GM12878 (cell line): ENCODE data around the gene RHOG. TPM values are rescaled to one million over a fixed set of nuclear protein-coding genes. Genes with fewer than 3 reads are reported as not detected.

Experiments used
- ATAC-seq: fragments of 200-7000 bp; cut with Tn5 transposase; 3 replicates; pipeline ENCODE4 v1.9.1; 2020; ENCODE audit warnings: mild to moderate bottlenecking, moderate library complexity
- BruUV-seq: library from RNA; stranded (reverse); fragments of 400-500 nt; replicated peaks from 2 replicates; lab custom pipeline; 2021; lab: Mats Ljungman, UMichigan
- CTCF ChIA-PET: fragments of 300-600 bp; sonication (Branson Sonifier 250); formaldehyde crosslinking; extraction: SDS; loops from one replicate; lab custom pipeline; 2021; ENCODE audit warnings: inconsistent platforms; lab: Yijun Ruan, JAX
- POLR2A ChIA-PET: fragments of 350-600 bp; formaldehyde crosslinking; extraction: SDS; loops from one replicate; lab custom pipeline; 2021; ENCODE audit warnings: inconsistent platforms; lab: Charles Lee
- RAD21 ChIA-PET: fragments of 300-600 bp; sonication (Branson Sonifier 250); formaldehyde crosslinking; loops from one replicate; lab custom pipeline; 2023; ENCODE audit warnings: antibody characterized with exemption; ENCODE audit not compliant: unreplicated experiment; lab: Charles Lee
- SMC1A ChIA-PET: fragments of 300-600 bp; sonication (Branson Sonifier 250); formaldehyde crosslinking; loops from one replicate; lab custom pipeline; 2023; ENCODE audit not compliant: unreplicated experiment, uncharacterized antibody; lab: Charles Lee
- DNase-seq: peaks from one replicate; pipeline ENCODE4 v3.0.0-alpha.2; 2011; ENCODE audit warnings: low read depth, low spot score
- FAIRE-seq: peaks from 3 replicates; lab custom pipeline; 2011; peaks lifted over from hg19 to GRCh38; lab: Jason Lieb, UNC
- H2AFZ ChIP-seq: 2 replicates; pipeline ENCODE4 v1.6.0; 2011; ENCODE audit warnings: low read depth, low read length, control low read depth; ENCODE audit not compliant: control insufficient read depth
- H3K27ac ChIP-seq: 2 replicates; pipeline ENCODE4 v1.5.1; 2011; ENCODE audit warnings: control low read depth; ENCODE audit not compliant: control insufficient read depth, insufficient read depth
- H3K27me3 ChIP-seq, 2 experiments: replicated peaks in 1 of 2; 2 replicates each; pipeline versions ENCODE4 v1.6.0 to v1.6.1; 2011; ENCODE audit warnings: low read length in 1 of 2; ENCODE audit not compliant: control insufficient read depth in 2 of 2, insufficient read depth in 2 of 2
- H3K36me3 ChIP-seq, 2 experiments: 2 replicates each; pipeline ENCODE4 v1.5.1; 2011; ENCODE audit warnings: low read length in 1 of 2; ENCODE audit not compliant: control insufficient read depth in 2 of 2, insufficient read depth in 2 of 2
- H3K4me1 ChIP-seq: 2 replicates; pipeline ENCODE4 v1.6.1; 2011; ENCODE audit warnings: mild to moderate bottlenecking, low read length, moderate library complexity, mixed read lengths; ENCODE audit not compliant: control insufficient read depth, insufficient read depth
- H3K4me2 ChIP-seq: 2 replicates; pipeline ENCODE4 v1.6.0; 2011; ENCODE audit warnings: control low read depth; ENCODE audit not compliant: control insufficient read depth, insufficient read depth
- H3K4me3 ChIP-seq: fragments of 200-600 bp; sonication (generic); 2 replicates; pipeline ENCODE4 v1.5.1; 2016
- H3K79me2 ChIP-seq: 2 replicates; pipeline ENCODE4 v1.6.0; 2011; ENCODE audit warnings: low read length; ENCODE audit not compliant: control insufficient read depth, insufficient read depth
- H3K9ac ChIP-seq: 2 replicates; pipeline ENCODE4 v1.8.0; 2011; ENCODE audit warnings: low read length, control low read depth, mixed read lengths; ENCODE audit not compliant: control insufficient read depth, insufficient read depth
- H3K9me3 ChIP-seq: replicated peaks from 3 replicates; pipeline ENCODE4 v1.5.1; 2011; ENCODE audit warnings: mild to moderate bottlenecking, low read length; ENCODE audit not compliant: control insufficient read depth, insufficient read depth
- H4K20me1 ChIP-seq: 2 replicates; pipeline ENCODE4 v1.6.0; 2011; ENCODE audit not compliant: control insufficient read depth, insufficient read depth
- ASH2L ChIP-seq: fragments of 300-600, 200-600 bp; sonication (generic); IDR thresholded peaks from 2 replicates; pipeline ENCODE4 v1.6.1; 2017; ENCODE audit warnings: low read depth, mild to moderate bottlenecking, borderline replicate concordance
- BCL11A ChIP-seq: IDR thresholded peaks from 2 replicates; pipeline ENCODE4 v1.6.1; 2011; ENCODE audit warnings: low read depth, low read length
- BHLHE40 ChIP-seq, 2 experiments: fragments of 450-650 bp in 1 of 2; IDR thresholded peaks; 2 replicates each; pipeline ENCODE4 v1.6.1; 2011 to 2017; ENCODE audit warnings: low read depth in 2 of 2, borderline replicate concordance in 1 of 2, improper control_type of control experiment in 1 of 2, low read length in 1 of 2, mild to moderate bottlenecking in 1 of 2
- DPF2 ChIP-seq: fragments of 450-650 bp; IDR thresholded peaks from 2 replicates; pipeline ENCODE4 v1.6.1; 2017; ENCODE audit warnings: mild to moderate bottlenecking
- EGR1 ChIP-seq, 2 experiments: IDR thresholded peaks; 1 replicate in 1 of 2; 2 replicates in 1 of 2; pipeline ENCODE4 v1.6.1; 2011 to 2012; ENCODE audit warnings: low read depth in 2 of 2, low read length in 2 of 2, borderline replicate concordance in 1 of 2, mild to moderate bottlenecking in 1 of 2, moderate library complexity in 1 of 2
- IKZF1 ChIP-seq: fragments of 450-650 bp; conservative IDR thresholded peaks from 2 replicates; pipeline ENCODE4 v1.6.1; 2017; ENCODE audit warnings: antibody characterized with exemption, mild to moderate bottlenecking
- IKZF2 ChIP-seq, 2 experiments: fragments of 450-650 bp; IDR thresholded peaks; 2 replicates each; pipeline ENCODE4 v1.6.1; 2017; ENCODE audit warnings: mild to moderate bottlenecking in 2 of 2, moderate library complexity in 2 of 2
- IRF4 ChIP-seq: IDR thresholded peaks from 2 replicates; pipeline ENCODE4 v1.6.1; 2011; ENCODE audit warnings: low read depth, low read length
- MEF2A ChIP-seq: IDR thresholded peaks from 2 replicates; pipeline ENCODE4 v1.6.1; 2011; ENCODE audit warnings: low read depth, mild to moderate bottlenecking, low read length, moderate library complexity; ENCODE audit not compliant: insufficient read depth
- MEF2B ChIP-seq: fragments of 450-650 bp; IDR thresholded peaks from 2 replicates; pipeline ENCODE4 v1.6.1; 2018; ENCODE audit warnings: mild to moderate bottlenecking, moderate library complexity; ENCODE audit not compliant: partially characterized antibody, poor library complexity, severe bottlenecking
- MTA2 ChIP-seq: fragments of 450-650 bp; IDR thresholded peaks from 2 replicates; pipeline ENCODE4 v1.6.1; 2016; ENCODE audit warnings: low read depth, mild to moderate bottlenecking, moderate library complexity
- NBN ChIP-seq: fragments of 450-650 bp; IDR thresholded peaks from 2 replicates; pipeline ENCODE4 v1.6.1; 2016
- NR2C2 ChIP-seq: IDR thresholded peaks from 2 replicates; pipeline ENCODE4 v1.6.1; 2011; ENCODE audit warnings: borderline replicate concordance, low read depth; ENCODE audit not compliant: control insufficient read depth, insufficient read length
- NR2F1 ChIP-seq: fragments of 450-650 bp; conservative IDR thresholded peaks from 2 replicates; pipeline ENCODE4 v1.6.1; 2017; ENCODE audit warnings: mild to moderate bottlenecking
- RB1 ChIP-seq: fragments of 450-650 bp; formaldehyde crosslinking; IDR thresholded peaks from 2 replicates; pipeline ENCODE4 v1.6.1; 2017; ENCODE audit warnings: mild to moderate bottlenecking, borderline replicate concordance
- STAT3 ChIP-seq: IDR thresholded peaks from 2 replicates; pipeline ENCODE4 v1.6.1; 2011; ENCODE audit warnings: low read depth, low read length, improper control_type of control experiment
- ZNF622 ChIP-seq: fragments of 450-650 bp; IDR thresholded peaks from 2 replicates; pipeline ENCODE4 v1.6.1; 2017; ENCODE audit warnings: mild to moderate bottlenecking, inconsistent platforms
- WGBS: methylation state at CpG from one replicate; pipeline ENCODE4 v1.1.6; 2016; ENCODE audit warnings: low lambda C conversion rate; ENCODE audit not compliant: insufficient replicate concordance, insufficient coverage; ENCODE audit errors: missing lambda C conversion rate; 5-methylcytosine and 5-hydroxymethylcytosine counted together
- in situ Hi-C: fragments of 300-500 bp; cut with MboI; formaldehyde crosslinking; loops from 9 replicates; pipeline ENCODE4 v1.14.3; 2018; ENCODE audit warnings: mixed read lengths
- intact Hi-C: fragments of 100-400 bp; cut with micrococcal nuclease; formaldehyde crosslinking; loops from one replicate; pipeline ENCODE4 v1.14.2; 2022; ENCODE audit not compliant: unreplicated experiment
- polyA plus RNA-seq, 11 experiments: library from polyadenylated mRNA; depleted of rRNA in 4 of 11; unstranded in 6 of 11; stranded (reverse) in 5 of 11; fragments of >200 nt; fragmentation: Nextera tagmentation in 4 of 11; fragmentation: Illumina TruSeq in 1 of 11; extraction: Ambion mirVana in 4 of 11; extraction: Trizol in 1 of 11; gene quantifications; 1 replicate in 1 of 11; 2 replicates in 10 of 11; pipeline versions ENCODE4 v1.2.1 to v1.2.3, GENCODE V29; 2011 to 2016; ENCODE audit warnings: inconsistent platforms in 2 of 11, missing spikeins in 2 of 11, low read depth in 1 of 11
- total RNA-seq, 4 experiments: library from RNA; depleted of rRNA in 3 of 4; stranded (reverse); fragments of >200 nt in 3 of 4; fragmentation: Illumina TruSeq in 1 of 4; extraction: Trizol in 1 of 4; gene quantifications; 2 replicates each; pipeline versions ENCODE4 v1.2.1 to v1.2.3, GENCODE V29; 2013 to 2021
- TF ChIP-seq, protein P1 (sequence below): fragments of 450-650 bp; IDR thresholded peaks from 2 replicates; pipeline ENCODE4 v1.6.1; 2017; ENCODE audit warnings: mild to moderate bottlenecking
- TF ChIP-seq, protein P2 (sequence below): fragments of 450-650 bp; IDR thresholded peaks from 2 replicates; pipeline ENCODE4 v1.6.1; 2017; ENCODE audit warnings: mild to moderate bottlenecking, moderate library complexity

RHOG gene
- total and polyA plus RNA-seq, 10 of the 15 experiments (the other 5 are each of a cell fraction or from before 2014, with no cell fraction given) = 16.0 to 172 (median 94.8) TPM

DNA sequence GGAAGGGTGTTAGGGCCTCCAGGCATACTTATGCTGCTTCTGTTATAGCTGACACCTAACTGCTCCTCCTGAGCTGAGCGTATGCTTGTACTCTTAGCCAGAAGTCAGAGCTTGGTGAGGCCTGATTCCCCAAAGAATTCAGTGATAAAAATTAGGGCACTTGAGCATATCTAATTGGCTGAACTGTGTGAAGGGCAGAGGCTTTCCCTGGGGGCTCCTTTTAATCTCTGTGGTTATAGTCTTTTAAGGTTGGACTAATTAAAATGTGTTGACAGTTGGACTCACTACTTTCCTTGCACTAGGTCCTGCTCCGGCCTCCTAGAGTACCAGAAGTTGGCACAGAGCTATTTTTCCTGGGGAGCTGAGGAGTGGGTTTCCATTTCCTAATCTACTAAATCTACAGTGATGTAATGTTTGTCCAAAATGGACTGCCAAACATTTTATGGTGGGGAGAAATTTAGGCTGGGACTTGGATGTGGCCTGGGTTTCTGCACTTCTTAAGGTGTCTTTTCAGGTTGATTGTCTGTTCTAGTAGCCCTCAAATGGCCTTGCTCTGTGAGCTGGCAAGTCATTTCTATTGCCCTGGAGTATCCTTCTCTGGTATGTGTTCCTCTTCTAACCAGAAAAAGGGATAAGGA lies 33.1 kb upstream of the RHOG start:
- Histone ChIP-seq H4K20me1 (no peaks in the 10 kb centered on the region), H3K27me3 (no peaks in the 10 kb centered on the region), H3K36me3 (no peaks in the 10 kb centered on the region), H3K27ac (no peak overlapping the region), H3K79me2 (peaks cover 83% of the 10 kb centered on the region)
- in situ Hi-C loops = loop anchor here (25.0 kb wide), 2 partner anchors 1463 to 1813 kb away; partner anchors contain the start of genes OR51B5, TRIM22 and TRIM5
- ChIA-PET SMC1A (interaction anchor here (0.7 to 23.8 kb wide), 15 partner anchors 10 to 198 kb away, joined by 3 to 633 read pairs (median 4); partner anchors contain the start of genes RHOG and STIM1), RAD21 (interaction anchor here (0.9 to 16.8 kb wide), 11 partner anchors 8 to 199 kb away, joined by 3 to 253 read pairs (median 8); partner anchors contain the start of gene STIM1)
- FAIRE-seq = no peak
- WGBS = 100% methylated on average over 2 of the region's 2 CpGs
- no peak for DNase-seq
- no peak for ATAC-seq
- intact Hi-C loops = no loop called here
- TF ChIP-seq MEF2B = peak; percentile 90
- no peak for TF ChIP-seq ZNF622
- TF ChIP-seq IKZF1 = peak; percentile 45
- peak; percentile 40; the same call in 1 of the 2 replicates for TF ChIP-seq DPF2
- TF ChIP-seq BCL11A = peak; percentile 74; the same call in 1 of the 2 replicates
- no peak for TF ChIP-seq STAT3
- TF ChIP-seq, protein P1, sequence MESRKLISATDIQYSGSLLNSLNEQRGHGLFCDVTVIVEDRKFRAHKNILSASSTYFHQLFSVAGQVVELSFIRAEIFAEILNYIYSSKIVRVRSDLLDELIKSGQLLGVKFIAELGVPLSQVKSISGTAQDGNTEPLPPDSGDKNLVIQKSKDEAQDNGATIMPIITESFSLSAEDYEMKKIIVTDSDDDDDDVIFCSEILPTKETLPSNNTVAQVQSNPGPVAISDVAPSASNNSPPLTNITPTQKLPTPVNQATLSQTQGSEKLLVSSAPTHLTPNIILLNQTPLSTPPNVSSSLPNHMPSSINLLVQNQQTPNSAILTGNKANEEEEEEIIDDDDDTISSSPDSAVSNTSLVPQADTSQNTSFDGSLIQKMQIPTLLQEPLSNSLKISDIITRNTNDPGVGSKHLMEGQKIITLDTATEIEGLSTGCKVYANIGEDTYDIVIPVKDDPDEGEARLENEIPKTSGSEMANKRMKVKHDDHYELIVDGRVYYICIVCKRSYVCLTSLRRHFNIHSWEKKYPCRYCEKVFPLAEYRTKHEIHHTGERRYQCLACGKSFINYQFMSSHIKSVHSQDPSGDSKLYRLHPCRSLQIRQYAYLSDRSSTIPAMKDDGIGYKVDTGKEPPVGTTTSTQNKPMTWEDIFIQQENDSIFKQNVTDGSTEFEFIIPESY = no peak
- no peak for TF ChIP-seq NBN
- peak; percentile 95 for TF ChIP-seq MTA2
- TF ChIP-seq BHLHE40 (IDR thresholded peaks at IDR 0.05; ENCODE audit: borderline replicate concordance in 1 of 2, low read depth in 2 of 2, low read length in 1 of 2) = peak in 1 of 2 experiments; percentile 10; a peak in 1 of 4 replicates
- no peak for TF ChIP-seq RB1
- TF ChIP-seq MEF2A = no peak
- TF ChIP-seq, protein P2, sequence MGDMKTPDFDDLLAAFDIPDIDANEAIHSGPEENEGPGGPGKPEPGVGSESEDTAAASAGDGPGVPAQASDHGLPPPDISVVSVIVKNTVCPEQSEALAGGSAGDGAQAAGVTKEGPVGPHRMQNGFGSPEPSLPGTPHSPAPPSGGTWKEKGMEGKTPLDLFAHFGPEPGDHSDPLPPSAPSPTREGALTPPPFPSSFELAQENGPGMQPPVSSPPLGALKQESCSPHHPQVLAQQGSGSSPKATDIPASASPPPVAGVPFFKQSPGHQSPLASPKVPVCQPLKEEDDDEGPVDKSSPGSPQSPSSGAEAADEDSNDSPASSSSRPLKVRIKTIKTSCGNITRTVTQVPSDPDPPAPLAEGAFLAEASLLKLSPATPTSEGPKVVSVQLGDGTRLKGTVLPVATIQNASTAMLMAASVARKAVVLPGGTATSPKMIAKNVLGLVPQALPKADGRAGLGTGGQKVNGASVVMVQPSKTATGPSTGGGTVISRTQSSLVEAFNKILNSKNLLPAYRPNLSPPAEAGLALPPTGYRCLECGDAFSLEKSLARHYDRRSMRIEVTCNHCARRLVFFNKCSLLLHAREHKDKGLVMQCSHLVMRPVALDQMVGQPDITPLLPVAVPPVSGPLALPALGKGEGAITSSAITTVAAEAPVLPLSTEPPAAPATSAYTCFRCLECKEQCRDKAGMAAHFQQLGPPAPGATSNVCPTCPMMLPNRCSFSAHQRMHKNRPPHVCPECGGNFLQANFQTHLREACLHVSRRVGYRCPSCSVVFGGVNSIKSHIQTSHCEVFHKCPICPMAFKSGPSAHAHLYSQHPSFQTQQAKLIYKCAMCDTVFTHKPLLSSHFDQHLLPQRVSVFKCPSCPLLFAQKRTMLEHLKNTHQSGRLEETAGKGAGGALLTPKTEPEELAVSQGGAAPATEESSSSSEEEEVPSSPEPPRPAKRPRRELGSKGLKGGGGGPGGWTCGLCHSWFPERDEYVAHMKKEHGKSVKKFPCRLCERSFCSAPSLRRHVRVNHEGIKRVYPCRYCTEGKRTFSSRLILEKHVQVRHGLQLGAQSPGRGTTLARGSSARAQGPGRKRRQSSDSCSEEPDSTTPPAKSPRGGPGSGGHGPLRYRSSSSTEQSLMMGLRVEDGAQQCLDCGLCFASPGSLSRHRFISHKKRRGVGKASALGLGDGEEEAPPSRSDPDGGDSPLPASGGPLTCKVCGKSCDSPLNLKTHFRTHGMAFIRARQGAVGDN = peak; percentile 54; the same call in 1 of the 2 replicates
- TF ChIP-seq NR2F1 = peak; percentile 54
- TF ChIP-seq ASH2L = no peak
- no peak for TF ChIP-seq EGR1 (IDR thresholded peaks at IDR 0.05; ENCODE audit: borderline replicate concordance in 1 of 2, low read depth in 2 of 2, low read length in 2 of 2)
- TF ChIP-seq IKZF2 (IDR thresholded peaks at IDR 0.05) = peak; percentile 25 to 30; a peak in 1 of 4 replicates
- TF ChIP-seq IRF4 = no peak
- no peak for TF ChIP-seq NR2C2
- TF ChIP-seq, all 136 proteins: peak for 9
- POLR2A ChIA-PET = interaction anchor here (2.8 to 18.1 kb wide), 3 partner anchors 9 to 28 kb away, joined by 15 to 405 read pairs (median 16); partner anchors contain the start of gene STIM1
- CTCF ChIA-PET = interaction anchor here (1.0 to 37.4 kb wide), 5 partner anchors 14 to 199 kb away, joined by 4 to 1047 read pairs (median 11); partner anchors contain the start of genes RHOG and STIM1
- Histone ChIP-seq H3K4me2 (no peak overlapping the region), H3K9ac (no peak overlapping the region), H2AFZ (no peak overlapping the region), H3K9me3 (no peaks in the 10 kb centered on the region), H3K4me3 (no peak overlapping the region), H3K4me1 (peaks cover 50% of the 10 kb centered on the region)
- BruUV-seq = no TSS peak
